GM19099 (cell line): ENCODE results near the gene COPG1.
A peak's percentile ranks its signal among the peaks of the same experiment; 100 is the strongest.

Experiments used
- POLR2A ChIP-seq: IDR thresholded peaks from 3 replicates; pipeline ENCODE4 v1.6.1; 2011; ENCODE audit warnings: low read depth; ENCODE audit not compliant: insufficient read length; ENCODE audit errors: extremely low read depth

The COPG1 gene

GRCh38 chr3:129289201-129289921, 40.0 kb downstream of the COPG1 start:
- no peak for TF ChIP-seq POLR2A

GRCh38 chr3:129291236-129291886, 42.0 kb downstream of the COPG1 start:
- TF ChIP-seq POLR2A = no peak

- TF ChIP-seq POLR2A = no peak
Measured at GRCh38 chr3:129295286-129295685, 45.9 kb downstream of the COPG1 start.

GRCh38 chr3:129304146-129304961, 54.9 kb downstream of the COPG1 start:
- no peak for TF ChIP-seq POLR2A

- TF ChIP-seq POLR2A = no peak
Measured at GRCh38 chr3:129304962-129305222, 55.5 kb downstream of the COPG1 start.

GRCh38 chr3:129305592-129306091, 56.2 kb downstream of the COPG1 start:
- peak; percentile 44 for TF ChIP-seq POLR2A

- no peak for TF ChIP-seq POLR2A
Measured at GRCh38 chr3:129308636-129309035, 59.2 kb downstream of the COPG1 start.

GRCh38 chr3:129310111-129311011, 61.0 kb downstream of the COPG1 start:
- no peak for TF ChIP-seq POLR2A

GRCh38 chr3:129311054-129311902, 61.9 kb downstream of the COPG1 start:
- no peak for TF ChIP-seq POLR2A

- no peak for TF ChIP-seq POLR2A
Measured at GRCh38 chr3:129312021-129312639, 62.7 kb downstream of the COPG1 start.

GRCh38 chr3:129312671-129313414, 63.4 kb downstream of the COPG1 start:
- TF ChIP-seq POLR2A = no peak

- no peak for TF ChIP-seq POLR2A
Measured at GRCh38 chr3:129313415-129313664, 63.9 kb downstream of the COPG1 start.
